ENCODE measurements around the gene ARHGAP25. TPM values are rescaled to one million over a fixed set of nuclear protein-coding genes. Genes with fewer than 3 reads are reported as not detected.

The ARHGAP25 gene
- total RNA-seq, 3 donors from 2014 or later (not counting 1 experiment from before 2014, with no cell fraction given), result 122 to 180 (median 155) TPM

- no peaks in the 10 kb centered on the region for H3K27me3 ChIP-seq (ENCODE audit: control insufficient read depth, insufficient read depth, low read length)
- intact Hi-C loops (cut with micrococcal nuclease), result no loop called here
- H3K36me3 Mint-ChIP-seq, result no peaks in the 10 kb centered on the region
Measured at GRCh38 chr2:68847751-68848150, 113.1 kb downstream of the ARHGAP25 start.

GRCh38 chr2:68849579-68850030 lies 115.0 kb downstream of the ARHGAP25 start:
- TF ChIP-seq CTCF (IDR thresholded peaks at IDR 0.05), result no peak
- peaks cover 33 to 42% of the 10 kb centered on the region in 2 donors for H3K27me3 Mint-ChIP-seq (ENCODE audit: low read depth in 2 of 2)
- no peak overlapping the region for H3K27ac ChIP-seq (ENCODE audit: low read length)
- intact Hi-C loops (cut with micrococcal nuclease), result no loop called here
- no peak for ATAC-seq
- no peaks in the 10 kb centered on the region for H3K27me3 ChIP-seq (ENCODE audit: control insufficient read depth, insufficient read depth, low read length)
- H3K4me3 ChIP-seq (ENCODE audit: low read length), result no peak overlapping the region
- WGBS (ENCODE audit: insufficient coverage), result 50% methylated on average over 2 of the region's 4 CpGs
- H3K4me3 Mint-ChIP-seq, result no peak overlapping the region
- H3K9me3 ChIP-seq (ENCODE audit: control insufficient read depth, insufficient read depth, low read length), result no peaks in the 10 kb centered on the region
- H3K4me1 Mint-ChIP-seq, result no peaks in the 10 kb centered on the region
- H3K36me3 Mint-ChIP-seq, result no peaks in the 10 kb centered on the region
- no peaks in the 10 kb centered on the region for H3K9me3 Mint-ChIP-seq
- no peak overlapping the region for H3K27ac Mint-ChIP-seq
- DNase-seq, result no peak
- no peaks in the 10 kb centered on the region for H3K4me1 ChIP-seq (ENCODE audit: control insufficient read depth, insufficient read depth, low read length)
- H3K36me3 ChIP-seq (ENCODE audit: control insufficient read depth, insufficient read depth, low read length), result no peaks in the 10 kb centered on the region

More at GRCh38 chr2:68847751-68848150, 113.1 kb downstream of the ARHGAP25 start:
- Mint-ChIP-seq H3K27ac (no peak overlapping the region), H3K4me1 (no peaks in the 10 kb centered on the region), H3K9me3 (no peaks in the 10 kb centered on the region), H3K4me3 (no peak overlapping the region), H3K27me3 (ENCODE audit: low read depth in 2 of 2) (peaks cover 38 to 60% of the 10 kb centered on the region in 2 donors)
- no peak for ATAC-seq
- no peak for TF ChIP-seq CTCF (IDR thresholded peaks at IDR 0.05)
- H3K9me3 ChIP-seq (ENCODE audit: control insufficient read depth, insufficient read depth, low read length), result no peaks in the 10 kb centered on the region
- DNase-seq, result no peak
- no peaks in the 10 kb centered on the region for H3K4me1 ChIP-seq (ENCODE audit: control insufficient read depth, insufficient read depth, low read length)
- no peak overlapping the region for H3K4me3 ChIP-seq (ENCODE audit: low read length)
- no peaks in the 10 kb centered on the region for H3K36me3 ChIP-seq (ENCODE audit: control insufficient read depth, insufficient read depth, low read length)
- no peak overlapping the region for H3K27ac ChIP-seq (ENCODE audit: low read length)

GRCh38 chr2:68850524-68850923 lies 115.9 kb downstream of the ARHGAP25 start:
- no peak for DNase-seq
- H3K9me3 ChIP-seq (ENCODE audit: control insufficient read depth, insufficient read depth, low read length), result no peaks in the 10 kb centered on the region
- H3K9me3 Mint-ChIP-seq, result no peaks in the 10 kb centered on the region
- 83% methylated on average over 3 of the region's 3 CpGs for WGBS (ENCODE audit: insufficient coverage)
- H3K27ac Mint-ChIP-seq, result no peak overlapping the region
- H3K36me3 Mint-ChIP-seq, result no peaks in the 10 kb centered on the region
- intact Hi-C loops (cut with micrococcal nuclease), result no loop called here
- peaks cover 31 to 40% of the 10 kb centered on the region in 2 donors for H3K27me3 Mint-ChIP-seq (ENCODE audit: low read depth in 2 of 2)
- no peak overlapping the region for H3K27ac ChIP-seq (ENCODE audit: low read length)
- no peaks in the 10 kb centered on the region for H3K36me3 ChIP-seq (ENCODE audit: control insufficient read depth, insufficient read depth, low read length)
- no peaks in the 10 kb centered on the region for H3K4me1 Mint-ChIP-seq
- no peak overlapping the region for H3K4me3 Mint-ChIP-seq
- no peaks in the 10 kb centered on the region for H3K27me3 ChIP-seq (ENCODE audit: control insufficient read depth, insufficient read depth, low read length)
- no peak overlapping the region for H3K4me3 ChIP-seq (ENCODE audit: low read length)
- no peaks in the 10 kb centered on the region for H3K4me1 ChIP-seq (ENCODE audit: control insufficient read depth, insufficient read depth, low read length)
- ATAC-seq, result no peak
- no peak for TF ChIP-seq CTCF (IDR thresholded peaks at IDR 0.05)

- Histone ChIP-seq H3K27ac (ENCODE audit: low read length) (no peak overlapping the region), H3K9me3 (ENCODE audit: control insufficient read depth, insufficient read depth, low read length) (no peaks in the 10 kb centered on the region), H3K4me3 (ENCODE audit: low read length) (no peak overlapping the region), H3K4me1 (ENCODE audit: control insufficient read depth, insufficient read depth, low read length) (peaks cover 4% of the 10 kb centered on the region), H3K27me3 (ENCODE audit: control insufficient read depth, insufficient read depth, low read length) (no peaks in the 10 kb centered on the region), H3K36me3 (ENCODE audit: control insufficient read depth, insufficient read depth, low read length) (no peaks in the 10 kb centered on the region)
- ATAC-seq (no peak), DNase-seq (no peak)
- Mint-ChIP-seq H3K9me3 (no peaks in the 10 kb centered on the region), H3K27me3 (ENCODE audit: low read depth in 2 of 2) (peaks cover 30 to 37% of the 10 kb centered on the region in 2 donors), H3K27ac (no peak overlapping the region), H3K4me1 (no peaks in the 10 kb centered on the region), H3K4me3 (no peak overlapping the region), H3K36me3 (no peaks in the 10 kb centered on the region)
- intact Hi-C loops (cut with micrococcal nuclease), result no loop called here
- WGBS (ENCODE audit: insufficient coverage), result 87% methylated on average over 2 of the region's 2 CpGs
- no peak for TF ChIP-seq CTCF (IDR thresholded peaks at IDR 0.05)
Measured at GRCh38 chr2:68853035-68853434, 118.4 kb downstream of the ARHGAP25 start.
